Measurements from ENCODE around the gene DBT.

The DBT gene

DNA sequence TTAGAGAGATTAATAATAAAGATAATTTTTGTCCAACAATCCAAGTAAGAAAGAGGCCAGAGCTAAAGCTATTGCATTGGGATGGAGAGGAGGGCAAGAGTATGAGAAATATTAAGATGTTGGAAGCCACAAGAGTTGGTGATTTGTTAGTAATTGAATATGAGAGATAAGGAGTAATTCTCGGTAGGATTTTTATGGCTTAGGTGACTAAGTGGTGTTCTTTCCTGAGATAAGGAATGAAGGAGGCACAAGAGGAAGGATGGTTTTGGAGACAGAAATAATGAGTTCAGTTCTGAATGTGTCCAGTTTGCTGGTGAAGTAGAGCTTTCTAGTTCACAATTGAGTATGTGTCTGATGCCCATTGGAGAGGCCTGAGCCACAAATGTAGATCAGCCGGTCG lies 107.3 kb downstream of the DBT start:
- TF ChIP-seq, protein P1, sequence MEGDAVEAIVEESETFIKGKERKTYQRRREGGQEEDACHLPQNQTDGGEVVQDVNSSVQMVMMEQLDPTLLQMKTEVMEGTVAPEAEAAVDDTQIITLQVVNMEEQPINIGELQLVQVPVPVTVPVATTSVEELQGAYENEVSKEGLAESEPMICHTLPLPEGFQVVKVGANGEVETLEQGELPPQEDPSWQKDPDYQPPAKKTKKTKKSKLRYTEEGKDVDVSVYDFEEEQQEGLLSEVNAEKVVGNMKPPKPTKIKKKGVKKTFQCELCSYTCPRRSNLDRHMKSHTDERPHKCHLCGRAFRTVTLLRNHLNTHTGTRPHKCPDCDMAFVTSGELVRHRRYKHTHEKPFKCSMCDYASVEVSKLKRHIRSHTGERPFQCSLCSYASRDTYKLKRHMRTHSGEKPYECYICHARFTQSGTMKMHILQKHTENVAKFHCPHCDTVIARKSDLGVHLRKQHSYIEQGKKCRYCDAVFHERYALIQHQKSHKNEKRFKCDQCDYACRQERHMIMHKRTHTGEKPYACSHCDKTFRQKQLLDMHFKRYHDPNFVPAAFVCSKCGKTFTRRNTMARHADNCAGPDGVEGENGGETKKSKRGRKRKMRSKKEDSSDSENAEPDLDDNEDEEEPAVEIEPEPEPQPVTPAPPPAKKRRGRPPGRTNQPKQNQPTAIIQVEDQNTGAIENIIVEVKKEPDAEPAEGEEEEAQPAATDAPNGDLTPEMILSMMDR (IDR thresholded peaks at IDR 0.05), result no peak
- H3K27ac ChIP-seq, result no peak overlapping the region

DNA sequence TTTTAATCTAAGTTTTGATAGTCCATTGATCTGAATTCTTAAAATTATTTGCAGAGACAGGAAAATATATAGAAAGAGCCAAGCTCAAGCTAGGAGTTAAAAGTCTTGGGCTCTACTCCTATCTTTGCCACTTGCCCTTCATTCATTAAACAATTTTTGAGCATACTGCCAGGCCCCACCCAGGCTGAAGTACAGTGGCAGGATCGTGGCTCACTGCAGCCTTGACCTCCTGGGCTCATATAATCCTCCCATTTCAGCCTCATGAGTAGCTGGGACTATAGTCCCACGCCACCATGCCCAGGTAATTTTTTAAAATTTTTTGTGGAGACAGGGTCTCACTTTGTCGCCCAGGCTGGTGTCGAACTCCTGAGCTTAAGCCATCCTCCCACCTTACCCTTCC lies 108.4 kb downstream of the DBT start:
- H3K27ac ChIP-seq, result no peak overlapping the region
- no peak for TF ChIP-seq ZFX (IDR thresholded peaks at IDR 0.05; ENCODE audit: borderline replicate concordance)
- TF ChIP-seq, protein P1 (IDR thresholded peaks at IDR 0.05), result no peak

DNA sequence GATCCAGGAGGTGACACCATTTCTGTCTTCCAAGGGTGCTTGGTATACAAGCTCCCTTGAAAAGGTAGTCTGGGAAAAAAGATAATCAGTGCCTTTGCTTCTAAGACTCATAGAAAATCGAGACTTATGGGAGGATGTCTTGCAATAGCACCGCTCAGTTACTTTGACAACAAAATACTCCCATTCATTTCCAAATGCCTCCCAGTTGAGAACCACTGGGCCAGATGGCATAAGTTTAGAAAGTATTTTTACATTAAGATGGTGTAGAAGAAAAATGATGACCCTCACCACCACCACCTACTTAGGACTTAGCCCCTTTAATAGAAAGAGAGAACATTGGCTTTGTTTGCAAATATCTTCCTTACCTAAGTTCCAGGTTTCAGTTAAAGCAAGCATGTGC lies 112.0 kb downstream of the DBT start:
- TF ChIP-seq, protein P1 (IDR thresholded peaks at IDR 0.05), result no peak
- no peak for TF ChIP-seq ZFX (IDR thresholded peaks at IDR 0.05; ENCODE audit: borderline replicate concordance)
- H3K27ac ChIP-seq, result no peak overlapping the region

Data from 22Rv1 (cell line).